ENCODE data around the gene SNAP29. TPM values are rescaled to one million over a fixed set of nuclear protein-coding genes. Genes with fewer than 3 reads are reported as not detected.

Gene SNAP29
- total RNA-seq, 1 experiment from 2014 or later: 35.9 TPM

DNA sequence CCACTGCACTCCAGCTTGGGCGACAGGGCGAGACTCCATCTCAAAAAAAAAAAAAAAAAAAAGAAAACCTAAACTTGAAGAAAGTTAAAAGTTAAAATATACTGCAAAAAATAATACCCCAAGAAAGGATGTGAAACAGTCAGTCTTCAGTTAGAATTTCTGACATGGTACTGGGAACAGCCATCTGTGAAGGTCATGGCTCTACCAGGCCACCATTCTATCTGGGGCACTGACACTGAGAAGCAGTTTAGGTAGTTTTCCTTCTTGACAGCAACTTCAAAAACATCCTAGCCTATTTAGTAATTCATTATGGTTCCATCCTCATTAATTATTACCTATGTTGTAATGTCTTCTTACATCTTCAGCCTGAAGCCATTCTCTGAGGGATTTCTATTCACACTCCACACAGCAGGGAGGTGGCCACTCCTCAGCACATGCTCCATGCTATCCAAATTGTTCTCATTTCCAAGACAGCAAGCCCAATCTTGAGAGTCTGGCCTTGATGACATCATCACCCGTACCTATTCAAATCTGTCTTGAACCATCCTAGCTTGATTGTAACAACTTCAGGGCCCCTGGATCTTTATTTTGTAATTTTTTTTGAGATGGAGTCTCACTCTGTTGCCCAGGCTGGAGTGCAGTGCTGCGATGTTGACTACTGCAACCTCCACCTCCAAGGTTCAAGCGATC, 46.7 kb upstream of the SNAP29 start:
- no peak for DNase-seq
- Mint-ChIP-seq H3K36me3 (ENCODE audit: insufficient read depth, unreplicated experiment) (peaks cover 47% of the 10 kb centered on the region), H3K9me3 (ENCODE audit: low read depth, unreplicated experiment) (no peaks in the 10 kb centered on the region), H3K4me3 (ENCODE audit: low read depth, unreplicated experiment) (no peak overlapping the region), H3K27me3 (ENCODE audit: unreplicated experiment) (no peaks in the 10 kb centered on the region), H3K27ac (ENCODE audit: unreplicated experiment) (no peak overlapping the region), H3K4me1 (ENCODE audit: low read depth, unreplicated experiment) (no peaks in the 10 kb centered on the region)
- BruUV-seq (replicated peaks): no TSS peak
- TF ChIP-seq, protein P1, sequence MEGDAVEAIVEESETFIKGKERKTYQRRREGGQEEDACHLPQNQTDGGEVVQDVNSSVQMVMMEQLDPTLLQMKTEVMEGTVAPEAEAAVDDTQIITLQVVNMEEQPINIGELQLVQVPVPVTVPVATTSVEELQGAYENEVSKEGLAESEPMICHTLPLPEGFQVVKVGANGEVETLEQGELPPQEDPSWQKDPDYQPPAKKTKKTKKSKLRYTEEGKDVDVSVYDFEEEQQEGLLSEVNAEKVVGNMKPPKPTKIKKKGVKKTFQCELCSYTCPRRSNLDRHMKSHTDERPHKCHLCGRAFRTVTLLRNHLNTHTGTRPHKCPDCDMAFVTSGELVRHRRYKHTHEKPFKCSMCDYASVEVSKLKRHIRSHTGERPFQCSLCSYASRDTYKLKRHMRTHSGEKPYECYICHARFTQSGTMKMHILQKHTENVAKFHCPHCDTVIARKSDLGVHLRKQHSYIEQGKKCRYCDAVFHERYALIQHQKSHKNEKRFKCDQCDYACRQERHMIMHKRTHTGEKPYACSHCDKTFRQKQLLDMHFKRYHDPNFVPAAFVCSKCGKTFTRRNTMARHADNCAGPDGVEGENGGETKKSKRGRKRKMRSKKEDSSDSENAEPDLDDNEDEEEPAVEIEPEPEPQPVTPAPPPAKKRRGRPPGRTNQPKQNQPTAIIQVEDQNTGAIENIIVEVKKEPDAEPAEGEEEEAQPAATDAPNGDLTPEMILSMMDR (IDR thresholded peaks at IDR 0.05; ENCODE audit: unreplicated experiment): no peak
- intact Hi-C loops (cut with micrococcal nuclease; ENCODE audit: unreplicated experiment): no loop called here
- CTCF ChIA-PET: no interaction called here

DNA sequence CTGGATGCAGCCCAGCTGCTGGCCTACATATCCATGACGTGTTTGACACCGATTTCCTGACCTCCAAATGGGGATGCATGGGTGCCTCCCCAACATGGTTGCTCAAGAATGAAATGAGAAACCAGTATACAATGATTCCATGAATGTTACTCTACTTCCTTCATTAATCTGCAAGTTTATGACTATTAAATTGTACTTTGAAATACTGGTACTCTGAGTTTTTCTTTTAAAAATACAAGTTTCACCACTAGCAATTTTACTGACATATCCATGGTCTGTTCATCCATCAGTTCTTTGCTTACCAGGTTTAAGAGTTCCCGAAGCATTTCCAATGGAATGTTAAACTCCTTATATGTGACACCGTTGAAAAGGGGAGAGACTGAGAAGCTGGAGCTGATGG, 45.8 kb upstream of the SNAP29 start:
- intact Hi-C loops (cut with micrococcal nuclease; ENCODE audit: unreplicated experiment): no loop called here
- CTCF ChIA-PET: no interaction called here
- Mint-ChIP-seq H3K9me3 (ENCODE audit: low read depth, unreplicated experiment) (no peaks in the 10 kb centered on the region), H3K4me3 (ENCODE audit: low read depth, unreplicated experiment) (no peak overlapping the region), H3K4me1 (ENCODE audit: low read depth, unreplicated experiment) (no peaks in the 10 kb centered on the region), H3K36me3 (ENCODE audit: insufficient read depth, unreplicated experiment) (peaks cover 38% of the 10 kb centered on the region), H3K27me3 (ENCODE audit: unreplicated experiment) (no peaks in the 10 kb centered on the region), H3K27ac (ENCODE audit: unreplicated experiment) (no peak overlapping the region)
- TF ChIP-seq, protein P1 (IDR thresholded peaks at IDR 0.05; ENCODE audit: unreplicated experiment): no peak
- no peak for DNase-seq
- no TSS peak for BruUV-seq (replicated peaks)

DNA sequence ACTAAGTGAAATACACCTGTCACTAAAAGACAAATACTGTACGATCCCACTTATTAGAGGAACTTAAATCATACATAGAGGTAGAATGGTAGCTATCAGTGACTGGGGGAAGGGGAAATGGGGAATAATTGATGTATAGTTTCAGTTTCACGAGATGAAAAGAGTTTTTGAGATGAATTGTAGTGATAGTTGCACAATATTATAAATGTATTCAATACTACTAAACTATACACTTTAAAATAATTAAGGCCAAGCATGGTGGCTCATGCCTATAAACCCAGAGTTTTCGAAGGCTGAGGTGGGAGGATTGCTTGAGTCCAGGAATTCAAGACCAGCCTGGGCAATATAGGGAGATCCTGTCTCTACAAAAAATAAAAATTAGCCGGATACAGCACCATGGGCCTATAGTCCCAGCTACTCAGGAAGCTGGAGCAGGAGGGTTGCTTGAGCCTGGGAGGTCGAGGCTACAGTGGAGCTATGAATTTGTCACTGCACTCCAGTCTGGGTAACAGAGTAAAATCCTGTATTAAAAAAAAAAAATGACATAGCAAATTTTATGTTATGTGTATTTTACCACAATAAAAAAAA, 44.5 kb upstream of the SNAP29 start:
- CTCF ChIA-PET: no interaction called here
- H3K27ac Mint-ChIP-seq (ENCODE audit: unreplicated experiment): no peak overlapping the region
- TF ChIP-seq, protein P1 (IDR thresholded peaks at IDR 0.05; ENCODE audit: unreplicated experiment): no peak
- no peaks in the 10 kb centered on the region for H3K4me1 Mint-ChIP-seq (ENCODE audit: low read depth, unreplicated experiment)
- no TSS peak for BruUV-seq (replicated peaks)
- DNase-seq: no peak
- H3K36me3 Mint-ChIP-seq (ENCODE audit: insufficient read depth, unreplicated experiment): peaks cover 38% of the 10 kb centered on the region
- no peaks in the 10 kb centered on the region for H3K27me3 Mint-ChIP-seq (ENCODE audit: unreplicated experiment)
- intact Hi-C loops (cut with micrococcal nuclease; ENCODE audit: unreplicated experiment): no loop called here
- H3K4me3 Mint-ChIP-seq (ENCODE audit: low read depth, unreplicated experiment): no peak overlapping the region
- no peaks in the 10 kb centered on the region for H3K9me3 Mint-ChIP-seq (ENCODE audit: low read depth, unreplicated experiment)

DNA sequence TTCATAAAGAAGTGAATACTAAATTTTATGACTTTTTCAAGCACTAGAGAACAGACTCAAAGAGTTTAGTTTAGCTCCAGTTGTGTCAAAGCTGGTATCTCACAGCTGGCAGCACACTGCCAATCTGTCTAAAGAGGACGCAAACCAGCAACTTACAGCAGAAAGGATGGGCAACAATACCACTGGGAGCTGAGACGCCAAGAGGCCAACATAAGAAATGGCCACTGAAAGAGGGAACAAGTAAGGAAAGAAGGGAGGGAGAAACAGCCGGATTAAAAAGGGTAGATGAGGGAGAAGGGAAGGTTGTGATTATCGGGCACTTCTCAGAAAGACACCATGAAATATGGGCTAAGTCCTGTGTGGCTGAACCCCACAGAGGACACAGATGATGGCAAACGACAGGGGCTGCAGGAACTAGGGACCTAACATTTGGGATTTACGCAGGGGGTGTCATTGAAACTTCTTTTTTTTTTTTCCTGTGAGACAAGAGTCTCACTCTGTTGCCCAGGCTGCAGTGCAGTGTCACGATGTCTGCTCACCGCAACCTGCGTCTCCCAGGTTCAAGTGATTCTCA, 43.2 kb upstream of the SNAP29 start:
- no peaks in the 10 kb centered on the region for H3K4me1 Mint-ChIP-seq (ENCODE audit: low read depth, unreplicated experiment)
- H3K27ac Mint-ChIP-seq (ENCODE audit: unreplicated experiment): no peak overlapping the region
- peaks cover 38% of the 10 kb centered on the region for H3K36me3 Mint-ChIP-seq (ENCODE audit: insufficient read depth, unreplicated experiment)
- TF ChIP-seq, protein P1 (IDR thresholded peaks at IDR 0.05; ENCODE audit: unreplicated experiment): no peak
- no peak overlapping the region for H3K4me3 Mint-ChIP-seq (ENCODE audit: low read depth, unreplicated experiment)
- H3K9me3 Mint-ChIP-seq (ENCODE audit: low read depth, unreplicated experiment): no peaks in the 10 kb centered on the region
- DNase-seq: no peak
- no TSS peak for BruUV-seq (replicated peaks)
- intact Hi-C loops (cut with micrococcal nuclease; ENCODE audit: unreplicated experiment): no loop called here
- CTCF ChIA-PET: interaction anchor here (0.6 to 0.7 kb wide), 2 partner anchors 115 to 1059 kb away, joined by 3 to 8 read pairs; no protein-coding TSS in a partner anchor
- no peaks in the 10 kb centered on the region for H3K27me3 Mint-ChIP-seq (ENCODE audit: unreplicated experiment)
